Measurements from ENCODE around the gene WNT9A. TPM values are rescaled to one million over a fixed set of nuclear protein-coding genes. Genes with fewer than 3 reads are reported as not detected.
A peak's percentile ranks its signal among the peaks of the same experiment; 100 is the strongest.

WNT9A gene
- total and polyA plus RNA-seq, 9 of the 15 experiments (the other 6 are each of a cell fraction or from before 2014, with no cell fraction given), result 0.04 to 0.17 (median 0.10) TPM; not detected in 4

- ChIA-PET CTCF (ENCODE audit: low intra/inter-chr PET ratio) (no interaction called here), POLR2A (no interaction called here)
- Histone ChIP-seq H2AFZ (ENCODE audit: low read depth, low read length) (no peak overlapping the region), H3K9ac (ENCODE audit: insufficient read depth in 1 of 2, low read depth in 2 of 2, low read length in 2 of 2) (no peak overlapping the region; a peak in 1 of 4 replicates), H3K4me1 (replicated peaks in 1 of 2; ENCODE audit: control insufficient read depth in 2 of 2, insufficient read depth in 2 of 2, low read length in 2 of 2) (no peaks in the 10 kb centered on the region), H3K79me2 (ENCODE audit: control insufficient read depth, insufficient read depth, low read length) (no peaks in the 10 kb centered on the region), H3K4me3 (no peak overlapping the region), H3K9me1 (ENCODE audit: control insufficient read depth, insufficient read depth, low read length) (no peaks in the 10 kb centered on the region), H4K20me1 (replicated peaks; ENCODE audit: control insufficient read depth, insufficient read depth, low read length) (no peaks in the 10 kb centered on the region), H3K9me3 (replicated peaks; ENCODE audit: control insufficient read depth, insufficient read depth, low read depth, low read length) (no peaks in the 10 kb centered on the region), H3K27ac (ENCODE audit: extremely low read depth, low read depth, low read length) (no peak overlapping the region), H3K27me3 (ENCODE audit: control insufficient read depth in 2 of 2, insufficient read depth in 2 of 2, low read length in 2 of 2) (peaks cover 5 to 14% of the 10 kb centered on the region in 2 experiments), H3K36me3 (ENCODE audit: control insufficient read depth, insufficient read depth, low read length) (no peaks in the 10 kb centered on the region), H3K4me2 (ENCODE audit: insufficient read depth, low read length) (no peak overlapping the region)
- DNase-seq (ENCODE audit: extremely low read depth in 1 of 4, low spot score in 3 of 4) (no peak), ATAC-seq (no peak), FAIRE-seq (no peak)
- TF ChIP-seq CBFA2T3 (IDR thresholded peaks at IDR 0.05), result no peak
- intact Hi-C loops (cut with micrococcal nuclease) (no loop called here), in situ Hi-C loops (cut with MboI) (no loop called here)
- no TSS peak for BruUV-seq (replicated peaks)
- WGBS (ENCODE audit: insufficient coverage, low coverage, missing lambda C conversion rate), result 1% methylated on average over 5 of the region's 5 CpGs
These were observed 77.9 kb downstream of the WNT9A start for GRCh38 chr1:227869851-227870305.

- H3K79me2 ChIP-seq (ENCODE audit: control insufficient read depth, insufficient read depth, low read length), result no peaks in the 10 kb centered on the region
- no peak overlapping the region for H3K9ac ChIP-seq (ENCODE audit: insufficient read depth in 1 of 2, low read depth in 2 of 2, low read length in 2 of 2)
- BruUV-seq (replicated peaks), result no TSS peak
- H2AFZ ChIP-seq (ENCODE audit: low read depth, low read length), result no peak overlapping the region
- H3K4me1 ChIP-seq (replicated peaks in 1 of 2; ENCODE audit: control insufficient read depth in 2 of 2, insufficient read depth in 2 of 2, low read length in 2 of 2), result no peaks in the 10 kb centered on the region
- 0% methylated on average over 5 of the region's 5 CpGs for WGBS (ENCODE audit: insufficient coverage, low coverage, missing lambda C conversion rate)
- no peaks in the 10 kb centered on the region for H3K9me1 ChIP-seq (ENCODE audit: control insufficient read depth, insufficient read depth, low read length)
- H4K20me1 ChIP-seq (replicated peaks; ENCODE audit: control insufficient read depth, insufficient read depth, low read length), result no peaks in the 10 kb centered on the region
- in situ Hi-C loops (cut with MboI), result no loop called here
- CTCF ChIA-PET (ENCODE audit: low intra/inter-chr PET ratio), result no interaction called here
- POLR2A ChIA-PET, result no interaction called here
- no peaks in the 10 kb centered on the region for H3K36me3 ChIP-seq (ENCODE audit: control insufficient read depth, insufficient read depth, low read length)
- H3K4me3 ChIP-seq, result no peak overlapping the region
- TF ChIP-seq ZBTB12 (CRISPR knock-in tag; IDR thresholded peaks at IDR 0.05), result no peak
- no peak for TF ChIP-seq MIER1 (IDR thresholded peaks at IDR 0.05; ENCODE audit: low read depth)
- TF ChIP-seq NR2C1 (IDR thresholded peaks at IDR 0.05), result no peak
- TF ChIP-seq NR2C1 (tag; IDR thresholded peaks at IDR 0.05), result 0 out of 2 replicates have a peak, but pooled peaks have one; percentile 33
- peaks cover 5 to 14% of the 10 kb centered on the region in 2 experiments for H3K27me3 ChIP-seq (ENCODE audit: control insufficient read depth in 2 of 2, insufficient read depth in 2 of 2, low read length in 2 of 2)
- DNase-seq (ENCODE audit: extremely low read depth in 1 of 4, low spot score in 3 of 4), result no peak
- intact Hi-C loops (cut with micrococcal nuclease), result no loop called here
- no peak overlapping the region for H3K4me2 ChIP-seq (ENCODE audit: insufficient read depth, low read length)
- H3K9me3 ChIP-seq (replicated peaks; ENCODE audit: control insufficient read depth, insufficient read depth, low read depth, low read length), result no peaks in the 10 kb centered on the region
- no peak for FAIRE-seq
- no peak overlapping the region for H3K27ac ChIP-seq (ENCODE audit: extremely low read depth, low read depth, low read length)
- ATAC-seq, result no peak
These were observed 78.4 kb downstream of the WNT9A start for GRCh38 chr1:227869279-227869842.

Small RNA genes within 50 kb of the gene (microRNA-seq; reads per million reads assigned to microRNA genes)
- 0.82 reads per million for gene MIR5008 (ENCODE audit: borderline microRNAs expressed)

Small RNA genes within 50 kb of the gene (small RNA-seq; reads per million reads assigned to genes)
- not detected for gene MIR5008
- not detected for gene SEPT14P17

Other genes with a start within 250 kb of the WNT9A start
Only the 7 nearest of the 10 such genes appear.
- gene PRSS38, start 132.3 kb downstream of the WNT9A start, total RNA-seq (2014; rRNA removed), result not detected in 2 replicates
- not detected in 2 replicates for gene PRSS38, start 132.3 kb downstream of the WNT9A start, total RNA-seq (2014; rRNA removed; fragmentation: Illumina TruSeq; extraction: Trizol)
- gene PRSS38, start 132.3 kb downstream of the WNT9A start, total RNA-seq (2015; rRNA removed; fragmentation: Illumina TruSeq; extraction: Trizol), result 0.14 TPM in 1 of 2 replicates, not detected in the other
- not detected in 2 replicates for gene PRSS38, start 132.3 kb downstream of the WNT9A start, total RNA-seq (2021)
- 0.15 TPM in 1 of 2 replicates, not detected in the other for gene PRSS38, start 132.3 kb downstream of the WNT9A start, polyA plus RNA-seq (2011; rRNA removed)
- gene PRSS38, start 132.3 kb downstream of the WNT9A start, polyA plus RNA-seq (2014; fragmentation: Illumina TruSeq; extraction: Trizol), result 0.09 TPM in 1 of 2 replicates, not detected in the other
- gene PRSS38, start 132.3 kb downstream of the WNT9A start, polyA plus RNA-seq (2014; fragmentation: Nextera tagmentation; extraction: Ambion mirVana), result not detected
- not detected in 2 replicates for gene PRSS38, start 132.3 kb downstream of the WNT9A start, polyA plus RNA-seq (2014; rRNA removed)
- gene WNT3A, start 59.1 kb upstream of the WNT9A start, total RNA-seq (2014; rRNA removed), result not detected in 2 replicates
- gene WNT3A, start 59.1 kb upstream of the WNT9A start, total RNA-seq (2014; rRNA removed; fragmentation: Illumina TruSeq; extraction: Trizol), result not detected in 2 replicates
- gene WNT3A, start 59.1 kb upstream of the WNT9A start, total RNA-seq (2015; rRNA removed; fragmentation: Illumina TruSeq; extraction: Trizol), result not detected in 2 replicates
- not detected in 2 replicates for gene WNT3A, start 59.1 kb upstream of the WNT9A start, total RNA-seq (2021)
- not detected in 2 replicates for gene WNT3A, start 59.1 kb upstream of the WNT9A start, polyA plus RNA-seq (2011; rRNA removed)
- gene WNT3A, start 59.1 kb upstream of the WNT9A start, polyA plus RNA-seq (2014; fragmentation: Illumina TruSeq; extraction: Trizol), result not detected in 2 replicates
- gene WNT3A, start 59.1 kb upstream of the WNT9A start, polyA plus RNA-seq (2014; fragmentation: Nextera tagmentation; extraction: Ambion mirVana), result not detected
- gene WNT3A, start 59.1 kb upstream of the WNT9A start, polyA plus RNA-seq (2014; rRNA removed), result not detected in 2 replicates
- 325 and 442 TPM in 2 replicates for gene ARF1, start 134.8 kb upstream of the WNT9A start, total RNA-seq (2014; rRNA removed)
- 120 and 140 TPM in 2 replicates for gene ARF1, start 134.8 kb upstream of the WNT9A start, total RNA-seq (2014; rRNA removed; fragmentation: Illumina TruSeq; extraction: Trizol)
- 192 and 198 TPM in 2 replicates for gene ARF1, start 134.8 kb upstream of the WNT9A start, total RNA-seq (2015; rRNA removed; fragmentation: Illumina TruSeq; extraction: Trizol)
- 472 and 483 TPM in 2 replicates for gene ARF1, start 134.8 kb upstream of the WNT9A start, total RNA-seq (2021)
- gene ARF1, start 134.8 kb upstream of the WNT9A start, polyA plus RNA-seq (2011; rRNA removed), result 351 and 621 TPM in 2 replicates
- 593 and 811 TPM in 2 replicates for gene ARF1, start 134.8 kb upstream of the WNT9A start, polyA plus RNA-seq (2014; fragmentation: Illumina TruSeq; extraction: Trizol)
- 100 to 1,000 TPM in 1 of 2 experiments, 10 to 100 TPM in 1; 69.8 to 232 TPM for gene ARF1, start 134.8 kb upstream of the WNT9A start, polyA plus RNA-seq (2014; fragmentation: Nextera tagmentation; extraction: Ambion mirVana)
- 435 and 476 TPM in 2 replicates for gene ARF1, start 134.8 kb upstream of the WNT9A start, polyA plus RNA-seq (2014; rRNA removed)
- gene C1orf35, start 155.4 kb upstream of the WNT9A start, total RNA-seq (2014; rRNA removed), result 42.2 and 50.8 TPM in 2 replicates
- gene C1orf35, start 155.4 kb upstream of the WNT9A start, total RNA-seq (2014; rRNA removed; fragmentation: Illumina TruSeq; extraction: Trizol), result 4.9 and 8.3 TPM in 2 replicates
- gene C1orf35, start 155.4 kb upstream of the WNT9A start, total RNA-seq (2015; rRNA removed; fragmentation: Illumina TruSeq; extraction: Trizol), result 18.9 and 23.2 TPM in 2 replicates
- 38.2 and 41.8 TPM in 2 replicates for gene C1orf35, start 155.4 kb upstream of the WNT9A start, total RNA-seq (2021)
- 10.8 and 15.6 TPM in 2 replicates for gene C1orf35, start 155.4 kb upstream of the WNT9A start, polyA plus RNA-seq (2011; rRNA removed)
- gene C1orf35, start 155.4 kb upstream of the WNT9A start, polyA plus RNA-seq (2014; fragmentation: Illumina TruSeq; extraction: Trizol), result 12.5 and 20.9 TPM in 2 replicates
- gene C1orf35, start 155.4 kb upstream of the WNT9A start, polyA plus RNA-seq (2014; fragmentation: Nextera tagmentation; extraction: Ambion mirVana), result 1 to 10 TPM; 3.2 to 3.8 TPM
- 34.3 and 48.7 TPM in 2 replicates for gene C1orf35, start 155.4 kb upstream of the WNT9A start, polyA plus RNA-seq (2014; rRNA removed)
- gene MRPL55, start 161.4 kb upstream of the WNT9A start, total RNA-seq (2014; rRNA removed), result 228 and 230 TPM in 2 replicates
- 26.7 and 47.2 TPM in 2 replicates for gene MRPL55, start 161.4 kb upstream of the WNT9A start, total RNA-seq (2014; rRNA removed; fragmentation: Illumina TruSeq; extraction: Trizol)
- gene MRPL55, start 161.4 kb upstream of the WNT9A start, total RNA-seq (2015; rRNA removed; fragmentation: Illumina TruSeq; extraction: Trizol), result 83.8 and 90.1 TPM in 2 replicates
- gene MRPL55, start 161.4 kb upstream of the WNT9A start, total RNA-seq (2021), result 112 and 120 TPM in 2 replicates
- gene MRPL55, start 161.4 kb upstream of the WNT9A start, polyA plus RNA-seq (2011; rRNA removed), result 65.9 and 115 TPM in 2 replicates
- 81.0 and 93.0 TPM in 2 replicates for gene MRPL55, start 161.4 kb upstream of the WNT9A start, polyA plus RNA-seq (2014; fragmentation: Illumina TruSeq; extraction: Trizol)
- 10 to 100 TPM; 34.9 to 77.0 TPM for gene MRPL55, start 161.4 kb upstream of the WNT9A start, polyA plus RNA-seq (2014; fragmentation: Nextera tagmentation; extraction: Ambion mirVana)
- gene MRPL55, start 161.4 kb upstream of the WNT9A start, polyA plus RNA-seq (2014; rRNA removed), result 154 and 166 TPM in 2 replicates
- gene GUK1, start 192.3 kb upstream of the WNT9A start, total RNA-seq (2014; rRNA removed), result 331 and 360 TPM in 2 replicates
- 31.6 and 42.7 TPM in 2 replicates for gene GUK1, start 192.3 kb upstream of the WNT9A start, total RNA-seq (2014; rRNA removed; fragmentation: Illumina TruSeq; extraction: Trizol)
- gene GUK1, start 192.3 kb upstream of the WNT9A start, total RNA-seq (2015; rRNA removed; fragmentation: Illumina TruSeq; extraction: Trizol), result 129 and 132 TPM in 2 replicates
- gene GUK1, start 192.3 kb upstream of the WNT9A start, total RNA-seq (2021), result 228 and 233 TPM in 2 replicates
- 192 and 244 TPM in 2 replicates for gene GUK1, start 192.3 kb upstream of the WNT9A start, polyA plus RNA-seq (2011; rRNA removed)
- gene GUK1, start 192.3 kb upstream of the WNT9A start, polyA plus RNA-seq (2014; fragmentation: Illumina TruSeq; extraction: Trizol), result 44.3 and 143 TPM in 2 replicates
- 10 to 100 TPM in 1 of 2 experiments, 1 to 10 TPM in 1; 7.0 to 18.1 TPM for gene GUK1, start 192.3 kb upstream of the WNT9A start, polyA plus RNA-seq (2014; fragmentation: Nextera tagmentation; extraction: Ambion mirVana)
- gene GUK1, start 192.3 kb upstream of the WNT9A start, polyA plus RNA-seq (2014; rRNA removed), result 285 and 338 TPM in 2 replicates
- 0.32 and 0.86 TPM in 2 replicates for gene GJC2, start 202.0 kb upstream of the WNT9A start, total RNA-seq (2014; rRNA removed)
- gene GJC2, start 202.0 kb upstream of the WNT9A start, total RNA-seq (2014; rRNA removed; fragmentation: Illumina TruSeq; extraction: Trizol), result 0.11 and 0.16 TPM in 2 replicates
- 0.11 and 0.22 TPM in 2 replicates for gene GJC2, start 202.0 kb upstream of the WNT9A start, total RNA-seq (2015; rRNA removed; fragmentation: Illumina TruSeq; extraction: Trizol)
- gene GJC2, start 202.0 kb upstream of the WNT9A start, total RNA-seq (2021), result 0.62 and 0.69 TPM in 2 replicates
- 0.08 and 0.20 TPM in 2 replicates for gene GJC2, start 202.0 kb upstream of the WNT9A start, polyA plus RNA-seq (2011; rRNA removed)
- gene GJC2, start 202.0 kb upstream of the WNT9A start, polyA plus RNA-seq (2014; fragmentation: Illumina TruSeq; extraction: Trizol), result 0.06 and 0.12 TPM in 2 replicates
- not detected for gene GJC2, start 202.0 kb upstream of the WNT9A start, polyA plus RNA-seq (2014; fragmentation: Nextera tagmentation; extraction: Ambion mirVana)
- gene GJC2, start 202.0 kb upstream of the WNT9A start, polyA plus RNA-seq (2014; rRNA removed), result 0.03 and 0.36 TPM in 2 replicates